Type B pancreatic cell (in vitro differentiated cells): ENCODE results near the gene FSTL5. TPM values are rescaled to one million over a fixed set of nuclear protein-coding genes. Genes with fewer than 3 reads are reported as not detected.

Experiments
- DNase-seq: peaks from one replicate; pipeline ENCODE4 v3.0.0; 2021; ENCODE audit warnings: mixed read lengths; ENCODE audit not compliant: unreplicated experiment; ENCODE audit errors: extremely low spot score
- H3K27ac Mint-ChIP-seq: 2 replicates; pipeline ENCODE4 v1.8.0; 2021; ENCODE audit warnings: mild to moderate bottlenecking, mixed read lengths
- H3K27me3 Mint-ChIP-seq: 2 replicates; pipeline ENCODE4 v1.8.0; 2021; ENCODE audit warnings: mixed read lengths
- H3K36me3 Mint-ChIP-seq: 2 replicates; pipeline ENCODE4 v1.8.0; 2021; ENCODE audit warnings: mixed read lengths
- H3K4me1 Mint-ChIP-seq: one replicate; pipeline ENCODE4 v1.8.0; 2021; ENCODE audit warnings: mixed read lengths; ENCODE audit not compliant: unreplicated experiment
- H3K4me3 Mint-ChIP-seq: 2 replicates; pipeline ENCODE4 v1.8.0; 2021; ENCODE audit warnings: mild to moderate bottlenecking, mixed read lengths
- H3K9me3 Mint-ChIP-seq: 2 replicates; pipeline ENCODE4 v1.8.0; 2021; ENCODE audit warnings: mixed read lengths
- total RNA-seq: library from RNA; stranded (reverse); gene quantifications from 2 replicates; pipeline ENCODE4 v1.2.1, GENCODE V29; 2021; ENCODE audit warnings: low replicate concordance
- TF ChIP-seq, protein P1 (sequence below): fragments of 200-600 bp; sonication (generic); conservative IDR thresholded peaks from 2 replicates; pipeline ENCODE4 v1.5.0; 2021; ENCODE audit warnings: antibody characterized with exemption, mild to moderate bottlenecking

FSTL5 gene
- total RNA-seq, 1 donor from 2014 or later: 3.6 TPM

DNA sequence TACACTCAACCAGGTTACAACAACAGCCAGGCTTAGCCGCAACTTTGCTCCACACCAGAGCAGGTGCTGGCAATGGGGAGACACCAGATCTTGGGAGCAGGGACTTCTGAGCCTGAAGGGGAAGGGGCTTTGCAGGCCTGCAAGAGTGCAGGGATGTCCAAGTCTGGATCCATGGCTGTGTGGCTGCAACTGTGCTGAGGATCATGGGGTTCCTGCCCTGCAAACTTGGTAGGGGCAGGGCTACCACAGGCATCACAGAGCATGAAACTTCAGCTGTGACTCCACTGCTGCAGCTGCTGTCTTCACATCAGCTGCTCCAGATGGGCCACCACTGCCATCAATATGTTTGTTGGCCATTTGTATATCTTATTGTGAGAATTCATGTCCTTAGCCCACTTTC lies 340.4 kb downstream of the FSTL5 start:
- Mint-ChIP-seq H3K27ac (no peak overlapping the region), H3K9me3 (no peaks in the 10 kb centered on the region), H3K27me3 (no peaks in the 10 kb centered on the region), H3K4me3 (no peak overlapping the region), H3K4me1 (no peaks in the 10 kb centered on the region), H3K36me3 (no peaks in the 10 kb centered on the region)
- no peak for DNase-seq
- TF ChIP-seq, protein P1, sequence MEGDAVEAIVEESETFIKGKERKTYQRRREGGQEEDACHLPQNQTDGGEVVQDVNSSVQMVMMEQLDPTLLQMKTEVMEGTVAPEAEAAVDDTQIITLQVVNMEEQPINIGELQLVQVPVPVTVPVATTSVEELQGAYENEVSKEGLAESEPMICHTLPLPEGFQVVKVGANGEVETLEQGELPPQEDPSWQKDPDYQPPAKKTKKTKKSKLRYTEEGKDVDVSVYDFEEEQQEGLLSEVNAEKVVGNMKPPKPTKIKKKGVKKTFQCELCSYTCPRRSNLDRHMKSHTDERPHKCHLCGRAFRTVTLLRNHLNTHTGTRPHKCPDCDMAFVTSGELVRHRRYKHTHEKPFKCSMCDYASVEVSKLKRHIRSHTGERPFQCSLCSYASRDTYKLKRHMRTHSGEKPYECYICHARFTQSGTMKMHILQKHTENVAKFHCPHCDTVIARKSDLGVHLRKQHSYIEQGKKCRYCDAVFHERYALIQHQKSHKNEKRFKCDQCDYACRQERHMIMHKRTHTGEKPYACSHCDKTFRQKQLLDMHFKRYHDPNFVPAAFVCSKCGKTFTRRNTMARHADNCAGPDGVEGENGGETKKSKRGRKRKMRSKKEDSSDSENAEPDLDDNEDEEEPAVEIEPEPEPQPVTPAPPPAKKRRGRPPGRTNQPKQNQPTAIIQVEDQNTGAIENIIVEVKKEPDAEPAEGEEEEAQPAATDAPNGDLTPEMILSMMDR: no peak

DNA sequence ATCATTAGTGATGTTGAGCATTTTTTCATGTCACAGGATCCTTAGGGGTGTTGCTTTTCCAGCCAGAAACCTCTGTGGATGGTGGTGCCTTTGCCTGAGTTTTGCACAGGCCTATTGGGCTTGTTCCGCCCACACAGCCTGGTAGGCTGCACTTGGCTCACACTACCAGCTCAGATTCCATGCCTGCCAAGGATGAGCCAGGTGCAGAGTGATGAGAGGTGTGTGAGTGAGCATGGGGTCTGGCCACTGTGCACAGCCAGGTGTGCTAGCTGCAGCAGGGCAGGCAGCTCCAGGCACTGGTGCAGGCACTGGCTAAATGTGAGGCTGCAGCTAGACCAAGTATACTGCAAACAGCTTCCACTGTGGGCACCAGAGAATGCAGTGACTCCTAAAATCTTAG lies 341.6 kb downstream of the FSTL5 start:
- H3K9me3 Mint-ChIP-seq: no peaks in the 10 kb centered on the region
- no peak for DNase-seq
- TF ChIP-seq, protein P1: no peak
- no peaks in the 10 kb centered on the region for H3K4me1 Mint-ChIP-seq
- H3K27ac Mint-ChIP-seq: no peak overlapping the region
- H3K4me3 Mint-ChIP-seq: no peak overlapping the region
- H3K36me3 Mint-ChIP-seq: no peaks in the 10 kb centered on the region
- H3K27me3 Mint-ChIP-seq: no peaks in the 10 kb centered on the region

DNA sequence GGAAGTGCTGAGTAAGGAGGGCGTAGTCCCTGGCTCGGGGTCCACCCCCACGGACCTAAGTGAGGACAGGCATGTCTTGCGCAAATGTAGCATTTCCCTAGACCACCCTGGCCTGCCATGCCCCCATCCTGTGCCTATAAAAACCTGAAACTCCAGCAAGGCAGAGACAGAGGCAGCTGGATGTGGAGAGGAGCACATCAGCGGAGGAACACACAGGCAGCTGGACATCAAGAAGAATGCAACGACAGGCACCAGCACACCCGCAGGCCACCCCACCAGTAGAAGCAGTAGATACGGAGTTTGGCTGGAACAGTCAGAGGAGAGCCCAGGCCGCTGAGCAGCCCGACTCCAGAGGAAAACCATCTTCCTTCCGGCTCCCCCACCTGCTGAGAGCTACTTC lies 345.9 kb downstream of the FSTL5 start:
- Mint-ChIP-seq H3K36me3 (no peaks in the 10 kb centered on the region), H3K27ac (no peak overlapping the region), H3K27me3 (no peaks in the 10 kb centered on the region), H3K4me1 (no peaks in the 10 kb centered on the region), H3K4me3 (no peak overlapping the region), H3K9me3 (no peaks in the 10 kb centered on the region)
- DNase-seq: no peak
- TF ChIP-seq, protein P1: no peak

DNA sequence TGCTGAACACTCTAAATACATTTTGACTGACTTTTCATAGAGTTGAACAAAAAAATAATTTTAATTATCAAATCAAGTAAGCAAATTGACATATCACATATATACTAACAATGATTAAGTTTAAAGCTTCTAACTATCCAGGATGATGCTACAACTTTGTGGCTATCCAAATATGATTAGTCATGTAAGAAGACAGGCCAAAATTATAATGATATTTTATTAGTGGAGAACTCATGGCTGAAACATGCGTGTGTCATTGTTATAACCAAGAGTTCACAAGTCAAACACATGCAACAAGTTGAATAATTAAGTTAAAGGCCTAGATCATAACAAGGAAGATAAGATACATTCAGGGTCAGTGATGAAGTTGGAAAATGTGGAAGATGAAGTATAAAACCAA lies 346.8 kb downstream of the FSTL5 start:
- no peak for DNase-seq
- H3K27me3 Mint-ChIP-seq: no peaks in the 10 kb centered on the region
- no peaks in the 10 kb centered on the region for H3K9me3 Mint-ChIP-seq
- no peaks in the 10 kb centered on the region for H3K36me3 Mint-ChIP-seq
- no peak overlapping the region for H3K27ac Mint-ChIP-seq
- TF ChIP-seq, protein P1: no peak
- H3K4me1 Mint-ChIP-seq: no peaks in the 10 kb centered on the region
- H3K4me3 Mint-ChIP-seq: no peak overlapping the region

DNA sequence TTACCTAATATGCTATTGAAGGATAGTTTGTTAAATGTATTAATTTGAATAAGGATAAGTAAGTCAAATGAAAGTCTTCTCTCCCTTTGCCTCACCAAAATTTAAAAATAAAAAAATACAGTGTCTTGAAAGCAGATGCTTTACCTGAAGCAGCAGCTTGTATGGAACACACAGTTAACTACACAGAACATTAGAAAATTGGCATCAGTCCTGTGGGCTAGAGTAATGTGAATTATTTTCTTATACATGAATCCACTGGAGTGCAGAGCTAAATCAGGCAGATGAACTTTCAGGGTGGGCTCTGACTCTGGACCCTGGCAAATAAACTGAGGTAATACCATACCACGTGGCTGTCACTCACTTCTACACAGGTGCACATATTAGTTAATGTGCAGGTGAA lies 348.0 kb downstream of the FSTL5 start:
- Mint-ChIP-seq H3K4me3 (no peak overlapping the region), H3K27me3 (no peaks in the 10 kb centered on the region), H3K36me3 (no peaks in the 10 kb centered on the region), H3K9me3 (no peaks in the 10 kb centered on the region), H3K4me1 (no peaks in the 10 kb centered on the region), H3K27ac (no peak overlapping the region)
- DNase-seq: no peak
- TF ChIP-seq, protein P1: no peak

DNA sequence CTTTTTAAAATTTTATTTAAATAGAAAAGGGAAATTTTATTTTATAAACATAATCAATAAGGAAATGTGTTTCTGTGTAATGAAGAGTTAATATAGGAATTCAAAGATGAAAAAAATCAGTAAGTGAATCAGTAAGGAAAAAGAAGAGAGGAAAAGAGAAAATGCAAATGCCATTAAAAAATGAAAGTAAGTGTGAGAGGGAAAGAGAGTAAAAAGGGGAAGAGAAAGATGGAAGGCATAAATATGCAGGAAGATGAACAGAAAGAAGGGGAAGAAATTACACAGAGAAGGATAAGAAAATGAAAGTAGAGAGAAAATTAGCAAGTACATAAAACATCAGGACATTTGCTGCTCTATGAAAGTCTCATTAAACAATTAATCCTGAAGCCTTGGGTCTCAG lies 349.9 kb downstream of the FSTL5 start:
- Mint-ChIP-seq H3K27me3 (no peaks in the 10 kb centered on the region), H3K4me3 (no peak overlapping the region), H3K4me1 (no peaks in the 10 kb centered on the region), H3K27ac (no peak overlapping the region), H3K36me3 (no peaks in the 10 kb centered on the region), H3K9me3 (no peaks in the 10 kb centered on the region)
- TF ChIP-seq, protein P1: no peak
- no peak for DNase-seq
